ENCODE measurements around the gene FOXI1. TPM values are rescaled to one million over a fixed set of nuclear protein-coding genes. Genes with fewer than 3 reads are reported as not detected.

FOXI1 gene
- total RNA-seq, 1 donor = not detected

- TF ChIP-seq CTCF (IDR thresholded peaks at IDR 0.05; ENCODE audit: insufficient read depth, low read depth, low read length) = no peak
- H3K4me3 ChIP-seq (ENCODE audit: low read depth, low read length) = no peak overlapping the region
- DNase-seq (ENCODE audit: low read depth) = no peak
These were observed 5.5 kb downstream of the FOXI1 start for GRCh38 chr5:170111088-170111785.

GRCh38 chr5:170112876-170113521, 7.3 kb downstream of the FOXI1 start:
- no peak overlapping the region for H3K4me3 ChIP-seq (ENCODE audit: low read depth, low read length)
- DNase-seq (ENCODE audit: low read depth) = no peak
- TF ChIP-seq CTCF (IDR thresholded peaks at IDR 0.05; ENCODE audit: insufficient read depth, low read depth, low read length) = no peak

GRCh38 chr5:170113522-170113900, 7.8 kb downstream of the FOXI1 start:
- no peak for TF ChIP-seq CTCF (IDR thresholded peaks at IDR 0.05; ENCODE audit: insufficient read depth, low read depth, low read length)
- DNase-seq (ENCODE audit: low read depth) = no peak
- no peak overlapping the region for H3K4me3 ChIP-seq (ENCODE audit: low read depth, low read length)

- H3K4me3 ChIP-seq (ENCODE audit: low read depth, low read length) = no peak overlapping the region
- no peak for DNase-seq (ENCODE audit: low read depth)
- no peak for TF ChIP-seq CTCF (IDR thresholded peaks at IDR 0.05; ENCODE audit: insufficient read depth, low read depth, low read length)
These were observed 8.6 kb downstream of the FOXI1 start for GRCh38 chr5:170114271-170114670.

- no peak overlapping the region for H3K4me3 ChIP-seq (ENCODE audit: low read depth, low read length)
- no peak for DNase-seq (ENCODE audit: low read depth)
- TF ChIP-seq CTCF (IDR thresholded peaks at IDR 0.05; ENCODE audit: insufficient read depth, low read depth, low read length) = no peak
These were observed 10.2 kb downstream of the FOXI1 start for GRCh38 chr5:170115925-170116324.

GRCh38 chr5:170117736-170118135, 12.0 kb downstream of the FOXI1 start:
- no peak overlapping the region for H3K4me3 ChIP-seq (ENCODE audit: low read depth, low read length)
- TF ChIP-seq CTCF (IDR thresholded peaks at IDR 0.05; ENCODE audit: insufficient read depth, low read depth, low read length) = no peak
- DNase-seq (ENCODE audit: low read depth) = no peak
